ENCODE results near the gene ADSL.

ADSL gene

GRCh38 chr22:40330615-40331014, 15.7 kb upstream of the ADSL start:
- Histone ChIP-seq H3K9me2 (replicated peaks; ENCODE audit: insufficient read depth, low read length) (no peaks in the 10 kb centered on the region), H3F3A (ENCODE audit: insufficient read depth, low read length) (no peaks in the 10 kb centered on the region), H3K9me3 (replicated peaks; ENCODE audit: insufficient read depth, low read length) (no peaks in the 10 kb centered on the region), H3K36me3 (replicated peaks; ENCODE audit: insufficient read depth, low read length) (no peaks in the 10 kb centered on the region), H2AFZ (ENCODE audit: low read length) (no peak overlapping the region), H4K20me1 (ENCODE audit: insufficient read depth, low read length) (no peaks in the 10 kb centered on the region), H3K27me3 (replicated peaks; ENCODE audit: insufficient read depth, low read length) (no peaks in the 10 kb centered on the region), H3K79me2 (ENCODE audit: low read length) (no peaks in the 10 kb centered on the region), H3K4me2 (ENCODE audit: low read depth, low read length) (no peak overlapping the region), H3K9ac (ENCODE audit: low read length) (no peak overlapping the region), H3K27ac (ENCODE audit: low read length) (no peak overlapping the region), H3K4me3 (ENCODE audit: low read length) (no peak overlapping the region), H3K4me1 (ENCODE audit: low read length) (no peaks in the 10 kb centered on the region)
- no peak for TF ChIP-seq EZH2 (optimal IDR thresholded peaks at IDR 0.05; ENCODE audit: low read depth, low read length)
- TF ChIP-seq EZH2phosphoT487 (IDR thresholded peaks at IDR 0.05; ENCODE audit: low read length) = no peak
- TF ChIP-seq CTCF (IDR thresholded peaks at IDR 0.05; ENCODE audit: low read length) = no peak
- no peak for DNase-seq

DNA sequence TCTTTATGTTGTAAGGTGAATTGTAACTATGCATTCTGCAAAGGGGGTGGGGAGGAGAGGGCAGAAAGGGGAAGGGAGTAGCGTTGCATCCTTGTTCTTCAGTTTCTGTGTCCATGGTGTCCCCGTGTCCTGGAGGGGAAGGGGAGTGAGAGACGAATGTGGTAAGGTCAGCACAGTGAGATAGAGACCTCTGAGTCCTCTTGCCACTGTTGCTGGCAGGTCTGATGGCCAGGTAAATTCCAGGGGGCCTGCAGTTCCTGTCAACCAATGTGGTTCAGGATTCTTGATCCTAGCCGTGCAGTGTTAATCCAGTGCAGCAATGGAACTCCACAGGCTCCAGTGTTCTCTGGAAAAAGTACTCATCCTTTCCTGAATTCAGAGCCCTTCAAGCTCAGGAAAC, 14.6 kb upstream of the ADSL start:
- no peak overlapping the region for H3K4me2 ChIP-seq (ENCODE audit: low read depth, low read length)
- H3K4me3 ChIP-seq (ENCODE audit: low read length) = no peak overlapping the region
- DNase-seq = no peak
- no peaks in the 10 kb centered on the region for H3K27me3 ChIP-seq (replicated peaks; ENCODE audit: insufficient read depth, low read length)
- no peak overlapping the region for H2AFZ ChIP-seq (ENCODE audit: low read length)
- H3F3A ChIP-seq (ENCODE audit: insufficient read depth, low read length) = no peaks in the 10 kb centered on the region
- no peaks in the 10 kb centered on the region for H3K9me3 ChIP-seq (replicated peaks; ENCODE audit: insufficient read depth, low read length)
- H4K20me1 ChIP-seq (ENCODE audit: insufficient read depth, low read length) = no peaks in the 10 kb centered on the region
- H3K4me1 ChIP-seq (ENCODE audit: low read length) = no peaks in the 10 kb centered on the region
- TF ChIP-seq EZH2 (optimal IDR thresholded peaks at IDR 0.05; ENCODE audit: low read depth, low read length) = no peak
- TF ChIP-seq CTCF (IDR thresholded peaks at IDR 0.05; ENCODE audit: low read length) = no peak
- H3K9ac ChIP-seq (ENCODE audit: low read length) = no peak overlapping the region
- H3K9me2 ChIP-seq (replicated peaks; ENCODE audit: insufficient read depth, low read length) = no peaks in the 10 kb centered on the region
- no peaks in the 10 kb centered on the region for H3K36me3 ChIP-seq (replicated peaks; ENCODE audit: insufficient read depth, low read length)
- no peak overlapping the region for H3K27ac ChIP-seq (ENCODE audit: low read length)
- no peaks in the 10 kb centered on the region for H3K79me2 ChIP-seq (ENCODE audit: low read length)

DNA sequence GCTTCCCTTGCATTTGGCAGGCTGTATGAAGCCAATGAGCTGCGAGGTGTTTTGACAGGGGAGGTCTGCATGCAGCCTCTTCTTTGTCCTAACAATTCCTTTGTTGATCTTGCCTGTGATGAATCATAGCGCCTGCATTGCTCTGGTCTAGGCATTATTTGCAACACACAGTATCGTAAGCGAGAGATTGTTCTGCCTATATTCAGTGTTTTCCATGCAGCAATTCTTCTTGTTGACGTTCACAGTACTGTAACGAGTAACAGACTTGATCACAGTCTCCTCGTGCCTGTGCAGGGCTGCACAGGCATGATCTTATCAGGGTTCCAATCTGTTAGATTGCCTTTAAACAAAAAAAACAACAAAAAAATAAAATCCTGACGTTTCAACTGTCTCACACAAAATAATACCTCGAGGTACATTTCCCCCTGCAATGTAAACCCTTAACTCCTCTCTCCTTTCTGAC, 13.9 kb upstream of the ADSL start:
- no peaks in the 10 kb centered on the region for H3K9me3 ChIP-seq (replicated peaks; ENCODE audit: insufficient read depth, low read length)
- H3F3A ChIP-seq (ENCODE audit: insufficient read depth, low read length) = no peaks in the 10 kb centered on the region
- no peak overlapping the region for H3K4me2 ChIP-seq (ENCODE audit: low read depth, low read length)
- H3K79me2 ChIP-seq (ENCODE audit: low read length) = no peaks in the 10 kb centered on the region
- no peak for DNase-seq
- H3K36me3 ChIP-seq (replicated peaks; ENCODE audit: insufficient read depth, low read length) = no peaks in the 10 kb centered on the region
- H3K4me3 ChIP-seq (ENCODE audit: low read length) = no peak overlapping the region
- no peak overlapping the region for H3K27ac ChIP-seq (ENCODE audit: low read length)
- no peaks in the 10 kb centered on the region for H3K27me3 ChIP-seq (replicated peaks; ENCODE audit: insufficient read depth, low read length)
- H3K9me2 ChIP-seq (replicated peaks; ENCODE audit: insufficient read depth, low read length) = no peaks in the 10 kb centered on the region
- H4K20me1 ChIP-seq (ENCODE audit: insufficient read depth, low read length) = no peaks in the 10 kb centered on the region
- H2AFZ ChIP-seq (ENCODE audit: low read length) = no peak overlapping the region
- no peak overlapping the region for H3K9ac ChIP-seq (ENCODE audit: low read length)
- no peaks in the 10 kb centered on the region for H3K4me1 ChIP-seq (ENCODE audit: low read length)
- TF ChIP-seq CTCF (IDR thresholded peaks at IDR 0.05; ENCODE audit: low read length) = no peak
- TF ChIP-seq EZH2 (optimal IDR thresholded peaks at IDR 0.05; ENCODE audit: low read depth, low read length) = no peak
- no peak for TF ChIP-seq EZH2phosphoT487 (IDR thresholded peaks at IDR 0.05; ENCODE audit: low read length)
